Measurements from ENCODE around the gene EXOC1. TPM values are rescaled to one million over a fixed set of nuclear protein-coding genes. Genes with fewer than 3 reads are reported as not detected.

EXOC1 gene
- total and polyA plus RNA-seq, 4 donors: 4.2 to 18.0 (median 8.5) TPM

DNA sequence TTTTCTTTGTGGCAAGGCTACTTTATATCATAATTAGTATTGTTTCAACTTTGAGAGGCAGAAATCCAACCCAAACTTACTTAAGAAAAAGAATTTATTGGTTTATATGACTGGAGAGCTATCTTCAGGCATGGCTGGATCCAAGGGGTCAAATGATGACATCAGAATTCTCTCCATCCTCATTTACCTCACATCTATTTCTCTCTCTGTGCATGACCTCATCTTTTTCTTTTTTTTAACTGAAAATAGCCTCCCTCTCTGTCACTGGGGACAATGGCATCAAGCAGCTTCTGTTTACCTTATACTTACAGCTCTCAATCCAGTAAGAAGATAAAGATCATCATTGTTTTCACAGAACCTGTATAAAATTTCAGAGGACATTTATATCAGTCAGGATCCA is 45.9 kb upstream of the EXOC1 start:
- no peak overlapping the region for H3K9ac ChIP-seq (ENCODE audit: low read depth in 1 of 2, low read length in 2 of 2)
- H3K4me3 ChIP-seq (ENCODE audit: low read depth in 1 of 3, low read length in 3 of 3): no peak overlapping the region
- H3K4me1 ChIP-seq (ENCODE audit: control insufficient read depth in 4 of 4, insufficient read depth in 4 of 4, low read length in 3 of 4): no peaks in the 10 kb centered on the region
- no peak overlapping the region for H3K27ac ChIP-seq (ENCODE audit: low read depth in 1 of 2, low read length in 2 of 2)
- TF ChIP-seq HNF4G (IDR thresholded peaks at IDR 0.05): no peak
- peaks cover 0 to 3% (median 0%) of the 10 kb centered on the region in 4 donors for H3K27me3 ChIP-seq (ENCODE audit: control insufficient read depth in 4 of 4, insufficient read depth in 4 of 4, low read length in 3 of 4)
- H3K9me3 ChIP-seq (ENCODE audit: control insufficient read depth in 4 of 4, low read length in 3 of 4): peaks cover 0 to 2% (median 0%) of the 10 kb centered on the region in 4 donors
- H3K36me3 ChIP-seq (ENCODE audit: control insufficient read depth in 4 of 4, insufficient read depth in 3 of 4, low read depth in 1 of 4, low read length in 3 of 4): no peaks in the 10 kb centered on the region
- DNase-seq (ENCODE audit: low spot score): no peak

DNA sequence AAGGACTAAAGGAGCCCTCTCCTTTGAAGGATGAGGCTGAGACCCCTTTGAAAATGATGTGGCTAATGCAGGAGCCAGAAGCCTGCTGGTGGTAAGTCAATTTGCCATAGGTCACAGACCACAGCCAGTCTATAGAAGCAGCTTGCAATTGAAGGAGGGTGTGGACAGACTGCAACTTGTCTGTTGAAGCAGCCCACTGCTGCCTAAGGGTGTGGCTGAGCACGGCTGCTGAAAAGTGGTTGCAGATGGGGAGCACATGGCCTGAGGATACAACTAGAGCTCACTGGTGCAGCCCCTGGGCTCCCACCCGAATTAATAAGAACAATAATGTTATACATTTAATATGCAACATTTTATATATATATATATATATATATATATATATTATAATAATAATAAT is 45.3 kb upstream of the EXOC1 start:
- Histone ChIP-seq H3K4me3 (ENCODE audit: low read depth in 1 of 3, low read length in 3 of 3) (no peak overlapping the region), H3K9me3 (ENCODE audit: control insufficient read depth in 4 of 4, low read length in 3 of 4) (peaks cover 0 to 2% (median 0%) of the 10 kb centered on the region in 4 donors), H3K9ac (ENCODE audit: low read depth in 1 of 2, low read length in 2 of 2) (no peak overlapping the region), H3K27me3 (ENCODE audit: control insufficient read depth in 4 of 4, insufficient read depth in 4 of 4, low read length in 3 of 4) (peaks cover 0 to 3% (median 0%) of the 10 kb centered on the region in 4 donors), H3K27ac (ENCODE audit: low read depth in 1 of 2, low read length in 2 of 2) (no peak overlapping the region), H3K4me1 (ENCODE audit: control insufficient read depth in 4 of 4, insufficient read depth in 4 of 4, low read length in 3 of 4) (no peaks in the 10 kb centered on the region), H3K36me3 (ENCODE audit: control insufficient read depth in 4 of 4, insufficient read depth in 3 of 4, low read depth in 1 of 4, low read length in 3 of 4) (no peaks in the 10 kb centered on the region)
- DNase-seq (ENCODE audit: low spot score): no peak
- WGBS: 56% methylated on average over 2 of the region's 2 CpGs
- TF ChIP-seq FOXA1 (IDR thresholded peaks at IDR 0.05): no peak
- no peak for TF ChIP-seq FOXA2 (IDR thresholded peaks at IDR 0.05)
- TF ChIP-seq YY1 (IDR thresholded peaks at IDR 0.05): no peak

DNA sequence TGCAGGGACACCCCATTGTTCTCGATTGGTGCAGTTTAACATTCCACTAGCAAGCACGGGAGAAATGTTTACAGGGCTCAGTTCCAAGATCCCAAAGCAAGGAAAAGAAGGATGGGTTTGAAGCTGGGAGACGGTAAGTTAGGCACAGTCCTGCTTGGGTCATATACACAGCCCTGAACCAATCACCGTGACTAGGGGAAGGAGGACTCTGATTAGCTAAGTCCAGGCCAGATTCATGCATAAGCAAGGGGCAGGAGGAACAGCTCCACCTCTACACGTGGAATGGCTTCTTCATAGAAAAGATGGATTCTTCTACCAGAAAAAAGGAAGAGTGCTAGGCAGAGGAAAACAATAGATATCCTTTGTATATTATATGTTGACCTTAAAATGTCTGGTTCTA is 44.8 kb upstream of the EXOC1 start:
- Histone ChIP-seq H3K36me3 (ENCODE audit: control insufficient read depth in 4 of 4, insufficient read depth in 3 of 4, low read depth in 1 of 4, low read length in 3 of 4) (no peaks in the 10 kb centered on the region), H3K9me3 (ENCODE audit: control insufficient read depth in 4 of 4, low read length in 3 of 4) (peaks cover 0 to 2% (median 0%) of the 10 kb centered on the region in 4 donors), H3K9ac (ENCODE audit: low read depth in 1 of 2, low read length in 2 of 2) (no peak overlapping the region), H3K4me3 (ENCODE audit: low read depth in 1 of 3, low read length in 3 of 3) (no peak overlapping the region), H3K27ac (ENCODE audit: low read depth in 1 of 2, low read length in 2 of 2) (no peak overlapping the region), H3K4me1 (ENCODE audit: control insufficient read depth in 4 of 4, insufficient read depth in 4 of 4, low read length in 3 of 4) (no peaks in the 10 kb centered on the region), H3K27me3 (ENCODE audit: control insufficient read depth in 4 of 4, insufficient read depth in 4 of 4, low read length in 3 of 4) (no peaks in the 10 kb centered on the region)
- WGBS: 55% methylated on average over 5 of the region's 5 CpGs
- no peak for TF ChIP-seq EGR1 (IDR thresholded peaks at IDR 0.05; ENCODE audit: low read depth in 2 of 2)
- TF ChIP-seq JUND (IDR thresholded peaks at IDR 0.05): no peak
- TF ChIP-seq, protein P1, sequence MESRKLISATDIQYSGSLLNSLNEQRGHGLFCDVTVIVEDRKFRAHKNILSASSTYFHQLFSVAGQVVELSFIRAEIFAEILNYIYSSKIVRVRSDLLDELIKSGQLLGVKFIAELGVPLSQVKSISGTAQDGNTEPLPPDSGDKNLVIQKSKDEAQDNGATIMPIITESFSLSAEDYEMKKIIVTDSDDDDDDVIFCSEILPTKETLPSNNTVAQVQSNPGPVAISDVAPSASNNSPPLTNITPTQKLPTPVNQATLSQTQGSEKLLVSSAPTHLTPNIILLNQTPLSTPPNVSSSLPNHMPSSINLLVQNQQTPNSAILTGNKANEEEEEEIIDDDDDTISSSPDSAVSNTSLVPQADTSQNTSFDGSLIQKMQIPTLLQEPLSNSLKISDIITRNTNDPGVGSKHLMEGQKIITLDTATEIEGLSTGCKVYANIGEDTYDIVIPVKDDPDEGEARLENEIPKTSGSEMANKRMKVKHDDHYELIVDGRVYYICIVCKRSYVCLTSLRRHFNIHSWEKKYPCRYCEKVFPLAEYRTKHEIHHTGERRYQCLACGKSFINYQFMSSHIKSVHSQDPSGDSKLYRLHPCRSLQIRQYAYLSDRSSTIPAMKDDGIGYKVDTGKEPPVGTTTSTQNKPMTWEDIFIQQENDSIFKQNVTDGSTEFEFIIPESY (IDR thresholded peaks at IDR 0.05): no peak
- no peak for TF ChIP-seq HNF4A (conservative IDR thresholded peaks at IDR 0.05)
- TF ChIP-seq, protein P2, sequence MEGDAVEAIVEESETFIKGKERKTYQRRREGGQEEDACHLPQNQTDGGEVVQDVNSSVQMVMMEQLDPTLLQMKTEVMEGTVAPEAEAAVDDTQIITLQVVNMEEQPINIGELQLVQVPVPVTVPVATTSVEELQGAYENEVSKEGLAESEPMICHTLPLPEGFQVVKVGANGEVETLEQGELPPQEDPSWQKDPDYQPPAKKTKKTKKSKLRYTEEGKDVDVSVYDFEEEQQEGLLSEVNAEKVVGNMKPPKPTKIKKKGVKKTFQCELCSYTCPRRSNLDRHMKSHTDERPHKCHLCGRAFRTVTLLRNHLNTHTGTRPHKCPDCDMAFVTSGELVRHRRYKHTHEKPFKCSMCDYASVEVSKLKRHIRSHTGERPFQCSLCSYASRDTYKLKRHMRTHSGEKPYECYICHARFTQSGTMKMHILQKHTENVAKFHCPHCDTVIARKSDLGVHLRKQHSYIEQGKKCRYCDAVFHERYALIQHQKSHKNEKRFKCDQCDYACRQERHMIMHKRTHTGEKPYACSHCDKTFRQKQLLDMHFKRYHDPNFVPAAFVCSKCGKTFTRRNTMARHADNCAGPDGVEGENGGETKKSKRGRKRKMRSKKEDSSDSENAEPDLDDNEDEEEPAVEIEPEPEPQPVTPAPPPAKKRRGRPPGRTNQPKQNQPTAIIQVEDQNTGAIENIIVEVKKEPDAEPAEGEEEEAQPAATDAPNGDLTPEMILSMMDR (IDR thresholded peaks at IDR 0.05; ENCODE audit: low read depth, low read length, missing input control): no peak
- TF ChIP-seq FOXA1 (IDR thresholded peaks at IDR 0.05): no peak
- TF ChIP-seq, protein P3, sequence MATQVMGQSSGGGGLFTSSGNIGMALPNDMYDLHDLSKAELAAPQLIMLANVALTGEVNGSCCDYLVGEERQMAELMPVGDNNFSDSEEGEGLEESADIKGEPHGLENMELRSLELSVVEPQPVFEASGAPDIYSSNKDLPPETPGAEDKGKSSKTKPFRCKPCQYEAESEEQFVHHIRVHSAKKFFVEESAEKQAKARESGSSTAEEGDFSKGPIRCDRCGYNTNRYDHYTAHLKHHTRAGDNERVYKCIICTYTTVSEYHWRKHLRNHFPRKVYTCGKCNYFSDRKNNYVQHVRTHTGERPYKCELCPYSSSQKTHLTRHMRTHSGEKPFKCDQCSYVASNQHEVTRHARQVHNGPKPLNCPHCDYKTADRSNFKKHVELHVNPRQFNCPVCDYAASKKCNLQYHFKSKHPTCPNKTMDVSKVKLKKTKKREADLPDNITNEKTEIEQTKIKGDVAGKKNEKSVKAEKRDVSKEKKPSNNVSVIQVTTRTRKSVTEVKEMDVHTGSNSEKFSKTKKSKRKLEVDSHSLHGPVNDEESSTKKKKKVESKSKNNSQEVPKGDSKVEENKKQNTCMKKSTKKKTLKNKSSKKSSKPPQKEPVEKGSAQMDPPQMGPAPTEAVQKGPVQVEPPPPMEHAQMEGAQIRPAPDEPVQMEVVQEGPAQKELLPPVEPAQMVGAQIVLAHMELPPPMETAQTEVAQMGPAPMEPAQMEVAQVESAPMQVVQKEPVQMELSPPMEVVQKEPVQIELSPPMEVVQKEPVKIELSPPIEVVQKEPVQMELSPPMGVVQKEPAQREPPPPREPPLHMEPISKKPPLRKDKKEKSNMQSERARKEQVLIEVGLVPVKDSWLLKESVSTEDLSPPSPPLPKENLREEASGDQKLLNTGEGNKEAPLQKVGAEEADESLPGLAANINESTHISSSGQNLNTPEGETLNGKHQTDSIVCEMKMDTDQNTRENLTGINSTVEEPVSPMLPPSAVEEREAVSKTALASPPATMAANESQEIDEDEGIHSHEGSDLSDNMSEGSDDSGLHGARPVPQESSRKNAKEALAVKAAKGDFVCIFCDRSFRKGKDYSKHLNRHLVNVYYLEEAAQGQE (IDR thresholded peaks at IDR 0.05): no peak
- TF ChIP-seq NR2F2 (IDR thresholded peaks at IDR 0.05): no peak
- no peak for TF ChIP-seq SP1 (IDR thresholded peaks at IDR 0.05)
- TF ChIP-seq, protein P4, sequence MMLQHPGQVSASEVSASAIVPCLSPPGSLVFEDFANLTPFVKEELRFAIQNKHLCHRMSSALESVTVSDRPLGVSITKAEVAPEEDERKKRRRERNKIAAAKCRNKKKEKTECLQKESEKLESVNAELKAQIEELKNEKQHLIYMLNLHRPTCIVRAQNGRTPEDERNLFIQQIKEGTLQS (IDR thresholded peaks at IDR 0.05): no peak
- no peak for TF ChIP-seq FOXA2 (IDR thresholded peaks at IDR 0.05)
- TF ChIP-seq TAF1 (conservative IDR thresholded peaks at IDR 0.05): no peak
- no peak for TF ChIP-seq RXRA (IDR thresholded peaks at IDR 0.05)
- TF ChIP-seq HNF4G (IDR thresholded peaks at IDR 0.05): no peak
- TF ChIP-seq YY1 (IDR thresholded peaks at IDR 0.05): no peak
- no peak for TF ChIP-seq RAD21 (IDR thresholded peaks at IDR 0.05)
- TF ChIP-seq, protein P5, sequence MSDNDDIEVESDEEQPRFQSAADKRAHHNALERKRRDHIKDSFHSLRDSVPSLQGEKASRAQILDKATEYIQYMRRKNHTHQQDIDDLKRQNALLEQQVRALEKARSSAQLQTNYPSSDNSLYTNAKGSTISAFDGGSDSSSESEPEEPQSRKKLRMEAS (IDR thresholded peaks at IDR 0.05): no peak
- TF ChIP-seq GABPA (IDR thresholded peaks at IDR 0.05 in 1 of 2, conservative IDR thresholded peaks at IDR 0.05 in 1 of 2): no peak
- DNase-seq (ENCODE audit: low spot score): no peak

All from liver (tissue), 9 donors.